ENCODE results near the gene ERBIN. TPM values are rescaled to one million over a fixed set of nuclear protein-coding genes. Genes with fewer than 3 reads are reported as not detected.
"Not testable (repeated sequence)": the region's sequence is repeated elsewhere in the genome, so short reads cannot be mapped to it uniquely, and the experiment has no call there.

The ERBIN gene
- total and polyA plus RNA-seq, 9 of the 15 experiments (the other 6 are each of a cell fraction or from before 2014, with no cell fraction given): 11.9 to 72.8 (median 41.7) TPM

GRCh38 chr5:65971643-65972042, 45.3 kb downstream of the ERBIN start (continued):
- TF ChIP-seq MEIS2 (IDR thresholded peaks at IDR 0.05; ENCODE audit: partially characterized antibody): peak; percentile 59
- TF ChIP-seq NCOR1 (IDR thresholded peaks at IDR 0.05): peak; percentile 28; the same call in 1 of the 2 replicates
- TF ChIP-seq PKNOX1 (IDR thresholded peaks at IDR 0.05): peak; percentile 94

GRCh38 chr5:65972896-65973295, 46.5 kb downstream of the ERBIN start:
- H4K20me1 ChIP-seq (replicated peaks; ENCODE audit: control insufficient read depth, insufficient read depth, low read length); FAIRE-seq; H3K9ac ChIP-seq (ENCODE audit: insufficient read depth in 1 of 2, low read depth in 2 of 2, low read length in 2 of 2); DNase-seq (ENCODE audit: extremely low read depth in 1 of 4, low spot score in 3 of 4); in situ Hi-C loops (cut with MboI); CTCF ChIA-PET (ENCODE audit: low intra/inter-chr PET ratio); BruUV-seq (replicated peaks); H2AFZ ChIP-seq (ENCODE audit: low read depth, low read length); H3K9me3 ChIP-seq (replicated peaks; ENCODE audit: control insufficient read depth, insufficient read depth, low read depth, low read length); intact Hi-C loops (cut with micrococcal nuclease); H3K27ac ChIP-seq (ENCODE audit: extremely low read depth, low read depth, low read length); H3K27me3 ChIP-seq (ENCODE audit: control insufficient read depth in 2 of 2, insufficient read depth in 2 of 2, low read length in 2 of 2); H3K4me2 ChIP-seq (ENCODE audit: insufficient read depth, low read length); ATAC-seq; POLR2A ChIA-PET; H3K9me1 ChIP-seq (ENCODE audit: control insufficient read depth, insufficient read depth, low read length); H3K4me3 ChIP-seq: not testable (repeated sequence)
- H3K79me2 ChIP-seq (ENCODE audit: control insufficient read depth, insufficient read depth, low read length): peaks cover 86% of the 10 kb centered on the region
- peaks cover 10 to 36% of the 10 kb centered on the region in 2 experiments; a peak in 4 of 5 replicates for H3K4me1 ChIP-seq (replicated peaks in 1 of 2; ENCODE audit: control insufficient read depth in 2 of 2, insufficient read depth in 2 of 2, low read length in 2 of 2)
- H3K36me3 ChIP-seq (ENCODE audit: control insufficient read depth, insufficient read depth, low read length): peaks cover 14% of the 10 kb centered on the region; the same call in 2 of the 3 replicates
- TF ChIP-seq BCOR (IDR thresholded peaks at IDR 0.05) (peak; percentile 51; the same call in 1 of the 2 replicates), RBM25 (IDR thresholded peaks at IDR 0.05; ENCODE audit: low read depth, low read length, severe bottlenecking) (peak; percentile 77), KDM1A (IDR thresholded peaks at IDR 0.05) (0 out of 4 replicates have a peak, but pooled peaks of 1 of the 2 experiments have one; percentile 19), ZNF146 (CRISPR knock-in tag; IDR thresholded peaks at IDR 0.05; ENCODE audit: unreplicated experiment) (peak; percentile 97)
- WGBS (ENCODE audit: insufficient coverage, low coverage, missing lambda C conversion rate): 100% methylated on average over 2 of the region's 3 CpGs

Measured in K562 (cell line).